GM06990 (cell line): ENCODE data around the gene SCN7A.

ENCODE experiments used
- DNase-seq: peaks from one replicate; pipeline ENCODE4 v3.0.0-alpha.2; 2011; ENCODE audit not compliant: insufficient read length; ENCODE audit errors: extremely low read depth
- H3K27me3 ChIP-seq: replicated peaks from 2 replicates; pipeline ENCODE4 v1.6.0; 2011; ENCODE audit warnings: low read length; ENCODE audit not compliant: control insufficient read depth, insufficient read depth
- H3K36me3 ChIP-seq: 2 replicates; pipeline ENCODE4 v1.5.1; 2011; ENCODE audit warnings: low read length; ENCODE audit not compliant: control insufficient read depth, insufficient read depth
- H3K4me3 ChIP-seq: replicated peaks from 2 replicates; pipeline ENCODE4 v1.5.1; 2011; ENCODE audit warnings: low read depth, mild to moderate bottlenecking, control low read depth, low read length
- CTCF ChIP-seq: IDR thresholded peaks from 2 replicates; pipeline ENCODE4 v1.5.1; 2011; ENCODE audit warnings: low read length, control low read depth, mild to moderate bottlenecking, inconsistent platforms; ENCODE audit not compliant: insufficient read depth, poor library complexity, severe bottlenecking

Gene SCN7A

GRCh38 chr2:166499281-166499680 lies 5.2 kb upstream of the SCN7A start:
- Histone ChIP-seq H3K4me3 (no peak overlapping the region), H3K27me3 (no peaks in the 10 kb centered on the region), H3K36me3 (no peaks in the 10 kb centered on the region)
- DNase-seq, result no peak
- TF ChIP-seq CTCF, result no peak

GRCh38 chr2:166491461-166491860 lies 2.6 kb downstream of the SCN7A start:
- TF ChIP-seq CTCF, result no peak
- no peaks in the 10 kb centered on the region for H3K36me3 ChIP-seq
- no peak for DNase-seq

GRCh38 chr2:166487171-166487570 lies 6.9 kb downstream of the SCN7A start:
- Histone ChIP-seq H3K27me3 (no peaks in the 10 kb centered on the region), H3K4me3 (no peak overlapping the region), H3K36me3 (no peaks in the 10 kb centered on the region)
- no peak for TF ChIP-seq CTCF
- no peak for DNase-seq

More at GRCh38 chr2:166491461-166491860, 2.6 kb downstream of the SCN7A start:
- H3K27me3 ChIP-seq, result no peaks in the 10 kb centered on the region
- no peak overlapping the region for H3K4me3 ChIP-seq

GRCh38 chr2:166485558-166486178 lies 8.4 kb downstream of the SCN7A start:
- Histone ChIP-seq H3K36me3 (no peaks in the 10 kb centered on the region), H3K27me3 (no peaks in the 10 kb centered on the region), H3K4me3 (no peak overlapping the region)
- DNase-seq, result no peak
- TF ChIP-seq CTCF, result no peak

- Histone ChIP-seq H3K4me3 (no peak overlapping the region), H3K36me3 (no peaks in the 10 kb centered on the region), H3K27me3 (no peaks in the 10 kb centered on the region)
- DNase-seq, result no peak
- TF ChIP-seq CTCF, result no peak
Measured at GRCh38 chr2:166472332-166472731, 21.7 kb downstream of the SCN7A start.
